GM21447 (cell line): ENCODE results near the gene JMY.

ENCODE experiments used
- ATAC-seq: cut with Tn5 transposase; IDR thresholded peaks from one replicate; pipeline ENCODE4 v1.9.1; 2021; ENCODE audit not compliant: unreplicated experiment

JMY gene

DNA sequence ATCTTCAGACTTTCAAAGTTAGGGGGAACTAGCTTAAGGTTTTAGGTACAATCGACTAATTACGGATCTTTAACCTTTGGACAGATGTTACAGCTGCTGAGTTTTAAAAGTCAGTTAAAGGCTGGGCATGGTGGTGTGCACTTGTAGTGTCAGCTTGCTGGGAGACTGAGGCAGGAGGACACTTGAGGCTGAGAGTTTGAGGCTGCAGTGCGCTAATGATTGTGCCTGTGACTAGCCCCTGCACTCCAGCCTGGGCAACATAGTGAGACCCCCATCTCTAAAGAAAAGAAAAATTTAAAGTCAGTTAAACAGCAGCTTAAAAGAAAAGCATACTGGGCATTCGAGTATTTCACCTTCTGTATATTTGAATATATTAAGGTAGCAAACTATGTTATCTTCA, 51.4 kb downstream of the JMY start:
- no peak for ATAC-seq

GRCh38 chr5:79287907-79288306, 52.0 kb downstream of the JMY start:
- no peak for ATAC-seq

- no peak for ATAC-seq
These were observed 59.1 kb downstream of the JMY start for GRCh38 chr5:79295029-79295428.

- ATAC-seq, result no peak
These were observed 61.7 kb downstream of the JMY start for GRCh38 chr5:79297661-79298060.

DNA sequence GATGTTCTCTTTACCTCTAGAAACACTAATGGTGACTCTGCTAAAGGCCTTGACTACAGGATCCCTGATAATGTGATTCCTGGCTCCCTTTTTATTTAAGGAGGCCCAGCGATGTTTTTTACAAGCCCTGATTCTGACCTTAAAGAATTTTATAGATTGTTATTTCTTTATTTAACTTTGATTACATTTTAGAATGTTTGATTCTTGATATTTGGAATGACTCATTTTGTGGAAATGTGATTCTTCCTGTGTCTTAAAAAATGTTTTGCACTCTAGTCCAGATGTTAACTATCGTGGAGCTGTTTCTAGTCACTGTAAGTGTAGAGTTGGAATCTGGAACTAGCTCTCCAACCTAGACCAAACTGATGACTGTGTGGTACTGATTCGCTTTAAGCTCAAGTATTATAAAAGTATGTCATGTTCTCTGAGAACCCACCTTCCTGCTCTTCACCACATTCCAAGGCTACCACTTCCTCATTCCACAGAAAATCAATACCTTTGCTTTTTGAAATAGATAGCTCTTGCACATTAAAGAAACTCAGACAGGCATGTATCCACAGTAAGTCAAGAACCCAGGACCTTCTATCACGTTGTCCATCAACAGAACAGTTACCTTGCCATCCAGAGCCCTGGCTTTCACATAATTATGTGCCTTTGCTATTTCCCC, 65.2 kb downstream of the JMY start:
- no peak for ATAC-seq

- ATAC-seq, result no peak
These were observed 66.5 kb downstream of the JMY start for GRCh38 chr5:79302454-79302853.

DNA sequence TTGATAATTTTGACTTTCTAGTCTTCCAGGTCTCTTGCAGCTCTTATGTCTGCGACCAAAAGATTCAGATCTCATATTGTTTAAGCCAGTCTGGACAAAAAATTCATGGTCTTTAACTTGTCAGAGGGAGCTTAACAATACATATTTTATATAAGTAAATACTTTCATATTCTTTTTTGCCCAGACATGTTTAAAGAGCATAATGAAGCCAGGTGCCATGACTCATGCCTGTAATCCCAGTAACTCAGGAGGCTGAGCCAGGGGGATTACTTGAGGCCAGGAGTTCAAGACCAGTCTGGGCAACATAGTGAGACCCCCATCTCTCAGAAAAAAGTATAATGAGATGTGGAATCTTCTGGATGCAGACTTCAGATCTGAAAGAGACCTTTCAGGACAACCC, 69.8 kb downstream of the JMY start:
- ATAC-seq, result no peak

DNA sequence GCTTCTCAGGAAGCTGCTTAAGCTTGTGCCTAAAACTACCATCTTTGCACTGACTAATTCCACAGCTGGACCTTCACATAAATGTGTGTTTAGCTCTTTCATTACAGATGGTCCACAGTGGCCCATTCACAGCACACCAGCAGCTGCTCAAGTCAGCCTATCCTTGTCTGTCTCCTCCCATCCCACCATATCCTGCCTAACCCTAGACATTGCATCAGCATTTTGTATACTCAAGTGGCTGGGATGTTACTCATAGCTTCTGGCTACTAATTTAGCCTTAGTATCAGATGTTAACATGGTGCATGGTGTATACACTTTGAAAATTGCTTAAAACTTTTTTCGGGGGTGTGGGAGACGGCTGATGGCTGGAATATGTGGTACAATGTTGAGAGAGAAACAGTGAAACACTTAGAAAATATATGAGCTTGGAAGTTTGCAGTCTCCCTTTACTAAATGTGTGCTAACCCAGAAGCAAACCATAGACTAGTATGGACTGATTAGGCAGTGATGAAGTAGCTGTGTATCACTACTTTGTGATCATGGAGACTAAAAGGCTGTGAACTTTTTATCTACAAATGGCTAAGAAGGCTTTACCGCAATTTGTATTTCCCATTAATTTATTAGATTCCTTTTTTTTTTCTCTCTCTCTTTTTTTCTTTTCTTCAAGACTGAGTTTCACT, 83.1 kb downstream of the JMY start:
- no peak for ATAC-seq

- no peak for ATAC-seq
These were observed 93.5 kb downstream of the JMY start for GRCh38 chr5:79329453-79329852.

DNA sequence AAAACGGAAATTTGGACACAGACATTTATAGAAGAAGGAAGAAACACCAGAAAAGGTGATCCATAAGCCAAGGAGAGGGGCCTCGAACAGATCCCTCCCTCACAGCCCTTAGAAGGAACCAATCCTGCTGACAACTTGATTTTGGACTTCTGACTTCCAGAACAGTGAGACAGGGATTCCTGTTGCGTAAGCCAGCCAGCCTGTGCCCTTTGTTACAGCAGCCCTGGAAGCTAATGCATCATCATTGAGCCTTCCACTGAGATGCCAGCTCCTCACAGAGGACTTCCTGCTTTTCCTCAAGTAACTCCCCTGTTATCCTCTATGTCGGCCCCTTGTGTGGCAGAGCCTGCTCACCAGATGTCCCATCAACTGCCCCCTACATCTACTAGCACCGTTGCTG, 94.1 kb downstream of the JMY start:
- no peak for ATAC-seq

DNA sequence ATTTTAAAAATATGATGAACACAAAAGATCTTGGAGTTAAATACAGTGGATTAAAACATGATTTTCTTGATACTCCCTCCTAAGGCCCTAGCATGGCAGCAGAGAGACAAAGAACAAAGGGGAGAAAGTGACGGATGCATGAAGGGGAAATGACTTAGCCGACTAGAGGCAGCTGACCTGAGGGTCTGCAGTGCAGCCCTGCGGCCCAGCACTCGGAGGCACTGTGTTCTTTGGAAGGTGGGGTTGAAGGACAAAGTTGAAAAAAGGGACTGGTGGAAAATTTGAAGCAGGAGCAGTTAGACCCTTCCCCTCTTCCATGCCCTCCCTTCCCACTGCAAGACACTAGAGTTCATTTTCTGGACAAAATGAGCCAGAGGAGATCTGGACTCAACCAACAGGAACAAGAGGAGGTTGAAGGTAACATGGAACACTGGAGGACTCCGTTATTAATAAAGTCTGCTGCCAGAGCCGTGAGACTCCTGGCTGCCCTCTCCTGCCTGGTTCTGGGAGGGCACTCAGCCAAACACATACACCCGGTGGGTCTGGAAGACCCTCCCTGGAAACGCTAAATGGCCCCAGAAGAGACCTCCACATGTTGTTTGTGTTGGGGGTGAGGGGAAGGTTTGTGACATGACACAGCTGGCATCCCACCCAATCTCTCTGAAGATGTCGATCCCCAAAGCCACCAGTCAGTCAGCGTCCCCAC, 98.1 kb downstream of the JMY start:
- no peak for ATAC-seq

DNA sequence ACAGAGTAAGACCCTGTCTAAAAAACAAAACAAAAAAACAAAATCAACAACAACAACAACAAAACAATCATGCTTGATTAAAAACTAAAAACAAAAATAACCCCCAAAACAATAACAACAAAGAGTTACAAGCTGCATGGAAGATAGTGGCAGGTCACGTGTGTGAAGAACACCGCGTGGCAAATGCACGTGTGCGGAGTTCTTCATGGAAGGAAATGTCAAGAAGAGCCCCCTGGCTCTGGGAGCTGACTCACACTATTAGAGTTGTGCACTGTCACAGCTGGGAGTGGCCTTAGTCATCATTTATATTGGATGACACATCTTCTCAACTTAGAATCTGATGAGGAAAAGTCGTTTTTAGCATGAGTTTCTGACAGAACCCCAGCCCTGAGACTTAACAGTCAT, 110.5 kb downstream of the JMY start:
- no peak for ATAC-seq

DNA sequence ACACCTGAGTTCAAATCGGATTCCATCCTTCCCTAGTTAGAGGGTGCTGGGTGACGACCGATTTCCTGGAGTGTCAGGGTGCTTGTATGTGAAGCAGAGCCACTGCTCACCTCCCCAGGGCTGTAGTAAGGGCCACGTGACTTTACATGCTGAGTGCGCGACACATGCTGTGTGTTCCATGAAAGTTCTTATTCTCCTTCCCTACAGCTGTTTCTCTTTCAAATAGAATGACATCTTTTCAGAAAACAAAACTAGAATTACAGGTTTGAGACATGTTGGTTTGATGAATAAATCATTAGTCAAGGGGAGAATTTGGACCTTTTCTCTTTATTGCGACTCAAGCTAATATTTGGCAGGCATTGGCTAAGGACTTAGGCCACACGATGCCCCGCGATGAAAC, 113.1 kb downstream of the JMY start:
- ATAC-seq, result no peak

DNA sequence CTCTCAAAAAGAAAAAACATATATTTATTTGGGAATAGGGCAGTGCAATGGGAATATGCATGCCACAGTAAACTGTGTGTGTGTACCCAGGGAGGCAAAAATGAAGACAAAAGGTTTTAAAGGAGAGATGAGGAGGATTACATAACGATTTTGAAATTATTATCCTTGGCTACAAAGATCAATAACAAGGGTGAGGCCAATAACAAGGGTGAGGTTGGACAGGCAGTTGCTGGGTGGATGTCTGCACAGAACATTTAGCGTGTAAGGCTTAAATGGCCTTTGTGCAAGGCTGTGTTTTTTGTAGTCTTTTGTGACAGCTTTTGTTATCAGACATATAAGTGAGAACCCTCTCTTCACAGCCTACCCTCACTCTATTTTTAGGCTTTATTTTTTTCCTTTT, 114.0 kb downstream of the JMY start:
- ATAC-seq, result no peak

DNA sequence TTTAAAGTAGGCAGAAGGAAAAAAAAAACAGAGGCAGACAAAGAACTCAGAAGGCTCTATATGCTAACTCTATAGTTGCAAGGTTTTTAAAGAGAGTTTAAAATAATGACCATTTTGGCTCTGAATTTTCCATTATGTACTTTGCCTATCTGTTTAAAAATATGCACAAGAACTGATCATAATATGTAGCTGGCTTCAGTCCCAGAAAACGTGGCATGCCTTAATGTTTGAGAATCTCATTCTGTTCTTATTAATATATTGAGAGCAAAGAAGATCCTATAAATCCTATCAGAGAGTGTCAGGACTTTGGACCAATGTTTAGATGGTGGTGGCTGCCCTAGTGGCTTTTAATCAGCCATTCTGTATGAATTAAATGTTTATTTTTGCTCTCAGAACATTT, 121.5 kb downstream of the JMY start:
- no peak for ATAC-seq
